Neural progenitor cell (in vitro differentiated cells): ENCODE results near the gene SPSB4. TPM values are rescaled to one million over a fixed set of nuclear protein-coding genes. Genes with fewer than 3 reads are reported as not detected.
A peak's percentile ranks its signal among the peaks of the same experiment; 100 is the strongest.

Experiments used
- DNase-seq: peaks from one replicate; pipeline ENCODE4 v3.0.0-alpha.2; 2016; ENCODE audit warnings: low spot score
- H2AFZ ChIP-seq: fragments of 200-600 bp; sonication (generic); replicated peaks from 2 replicates; pipeline ENCODE4 v1.6.1; 2016; ENCODE audit warnings: antibody characterized with exemption
- H3F3A ChIP-seq: fragments of 200-600 bp; sonication (generic); 2 replicates; pipeline ENCODE4 v1.6.1; 2016; ENCODE audit warnings: antibody characterized with exemption, low read depth
- H3K27ac ChIP-seq: fragments of 200-600 bp; sonication (generic); 2 replicates; pipeline ENCODE4 v1.5.1; 2016; ENCODE audit warnings: mild to moderate bottlenecking
- H3K27me3 ChIP-seq: fragments of 200-600 bp; sonication (generic); 2 replicates; pipeline ENCODE4 v1.6.1; 2016; ENCODE audit warnings: mild to moderate bottlenecking, moderate library complexity
- H3K36me3 ChIP-seq: fragments of 200-600 bp; sonication (generic); 2 replicates; pipeline ENCODE4 v1.5.1; 2016
- H3K4me1 ChIP-seq: fragments of 200-600 bp; sonication (generic); 2 replicates; pipeline ENCODE4 v1.6.1; 2016; ENCODE audit warnings: mixed run types
- H3K4me2 ChIP-seq: fragments of 200-600 bp; sonication (generic); 2 replicates; pipeline ENCODE4 v1.6.1; 2016
- H3K4me3 ChIP-seq: fragments of 200-600 bp; sonication (generic); 2 replicates; pipeline ENCODE4 v1.5.1; 2016
- H3K79me2 ChIP-seq: fragments of 200-600 bp; sonication (generic); 2 replicates; pipeline ENCODE4 v1.6.1; 2016; ENCODE audit warnings: low read depth
- H3K9ac ChIP-seq: fragments of 200-600 bp; sonication (generic); 2 replicates; pipeline ENCODE4 v1.6.1; 2016
- H3K9me3 ChIP-seq: fragments of 200-600 bp; sonication (generic); 2 replicates; pipeline ENCODE4 v1.5.1; 2016; ENCODE audit warnings: low read depth
- H4K20me1 ChIP-seq: fragments of 200-600 bp; sonication (generic); 2 replicates; pipeline ENCODE4 v1.6.1; 2016; ENCODE audit warnings: low read depth
- H3K27ac Mint-ChIP-seq: 3 replicates; pipeline ENCODE4 v1.8.0; 2021; ENCODE audit warnings: mixed read lengths
- H3K27me3 Mint-ChIP-seq: 2 replicates; pipeline ENCODE4 v1.8.0; 2022; ENCODE audit warnings: low read depth, mild to moderate bottlenecking, inconsistent platforms, moderate library complexity, mixed read lengths; ENCODE audit not compliant: insufficient read depth
- H3K36me3 Mint-ChIP-seq: 3 replicates; pipeline ENCODE4 v1.8.0; 2021; ENCODE audit warnings: mixed read lengths
- H3K4me1 Mint-ChIP-seq: 3 replicates; pipeline ENCODE4 v1.8.0; 2021; ENCODE audit warnings: mixed read lengths
- H3K4me3 Mint-ChIP-seq: 3 replicates; pipeline ENCODE4 v1.8.0; 2021; ENCODE audit warnings: mild to moderate bottlenecking, moderate library complexity, mixed read lengths
- H3K9me3 Mint-ChIP-seq: 3 replicates; pipeline ENCODE4 v1.8.0; 2020; ENCODE audit warnings: mixed read lengths
- CTCF ChIP-seq: fragments of 200-600 bp; sonication (generic); IDR thresholded peaks from 2 replicates; pipeline ENCODE4 v1.5.1; 2017; ENCODE audit warnings: antibody characterized with exemption, mild to moderate bottlenecking
- EZH2 ChIP-seq: fragments of 200-600 bp; sonication (generic); IDR thresholded peaks from 2 replicates; pipeline ENCODE4 v1.6.1; 2017; ENCODE audit warnings: antibody characterized with exemption, mild to moderate bottlenecking, moderate library complexity
- EZH2phosphoT487 ChIP-seq: fragments of 200-600 bp; sonication (generic); IDR thresholded peaks from 2 replicates; pipeline ENCODE4 v1.6.1; 2017; ENCODE audit warnings: antibody characterized with exemption
- total RNA-seq: library from RNA; depleted of rRNA; stranded (reverse); fragments of >200 nt; gene quantifications from 2 replicates; pipeline ENCODE4 v1.2.3, GENCODE V29; 2015; ENCODE audit warnings: low replicate concordance

SPSB4 gene
- total RNA-seq, 1 donor from 2014 or later, result 4.9 TPM

- Mint-ChIP-seq H3K9me3 (peaks cover 28% of the 10 kb centered on the region), H3K36me3 (peaks cover 30% of the 10 kb centered on the region), H3K27ac (peak overlapping the region; percentile 47), H3K4me1 (peaks cover 15% of the 10 kb centered on the region), H3K4me3 (no peak overlapping the region), H3K27me3 (peaks cover 7% of the 10 kb centered on the region)
- DNase-seq, result no peak
- Histone ChIP-seq H4K20me1 (no peaks in the 10 kb centered on the region), H3K79me2 (no peaks in the 10 kb centered on the region), H3K4me3 (no peak overlapping the region), H3K4me2 (no peak overlapping the region), H3K9ac (no peak overlapping the region), H2AFZ (no peak overlapping the region), H3F3A (no peaks in the 10 kb centered on the region), H3K27me3 (no peaks in the 10 kb centered on the region), H3K9me3 (no peaks in the 10 kb centered on the region), H3K27ac (no peak overlapping the region), H3K36me3 (no peaks in the 10 kb centered on the region), H3K4me1 (peaks cover 6% of the 10 kb centered on the region)
- TF ChIP-seq EZH2, result no peak
- TF ChIP-seq CTCF, result no peak
- no peak for TF ChIP-seq EZH2phosphoT487
Observed at GRCh38 chr3:141129541-141130011, 78.4 kb downstream of the SPSB4 start.

- Mint-ChIP-seq H3K36me3 (peaks cover 31% of the 10 kb centered on the region), H3K4me1 (peaks cover 11% of the 10 kb centered on the region), H3K4me3 (no peak overlapping the region), H3K27me3 (no peaks in the 10 kb centered on the region), H3K9me3 (peaks cover 39% of the 10 kb centered on the region), H3K27ac (no peak overlapping the region)
- Histone ChIP-seq H3K36me3 (no peaks in the 10 kb centered on the region), H3F3A (no peaks in the 10 kb centered on the region), H3K9me3 (peaks cover 9% of the 10 kb centered on the region), H3K9ac (no peak overlapping the region), H4K20me1 (no peaks in the 10 kb centered on the region), H3K27ac (no peak overlapping the region), H3K4me1 (no peaks in the 10 kb centered on the region), H2AFZ (no peak overlapping the region), H3K27me3 (no peaks in the 10 kb centered on the region), H3K4me3 (no peak overlapping the region), H3K4me2 (no peak overlapping the region), H3K79me2 (no peaks in the 10 kb centered on the region)
- DNase-seq, result no peak
- TF ChIP-seq EZH2phosphoT487 (no peak), EZH2 (no peak), CTCF (no peak)
Observed at GRCh38 chr3:141143517-141143916, 92.4 kb downstream of the SPSB4 start.

GRCh38 chr3:141146979-141147470 lies 95.9 kb downstream of the SPSB4 start:
- no peaks in the 10 kb centered on the region for H3F3A ChIP-seq
- no peak overlapping the region for H3K4me2 ChIP-seq
- no peak overlapping the region for H3K4me3 ChIP-seq
- no peaks in the 10 kb centered on the region for H4K20me1 ChIP-seq
- H3K4me1 ChIP-seq, result no peaks in the 10 kb centered on the region
- H3K36me3 ChIP-seq, result no peaks in the 10 kb centered on the region
- no peak overlapping the region for H3K27ac ChIP-seq
- H3K79me2 ChIP-seq, result no peaks in the 10 kb centered on the region
- H3K9me3 Mint-ChIP-seq, result peaks cover 15% of the 10 kb centered on the region
- H3K27me3 ChIP-seq, result no peaks in the 10 kb centered on the region
- no peak overlapping the region for H2AFZ ChIP-seq
- no peak overlapping the region for H3K27ac Mint-ChIP-seq
- DNase-seq, result no peak
- H3K9me3 ChIP-seq, result peaks cover 1% of the 10 kb centered on the region
- peaks cover 15% of the 10 kb centered on the region for H3K4me1 Mint-ChIP-seq
- peaks cover 28% of the 10 kb centered on the region for H3K36me3 Mint-ChIP-seq
- no peak overlapping the region for H3K9ac ChIP-seq
- H3K4me3 Mint-ChIP-seq, result no peak overlapping the region
- peaks cover 3% of the 10 kb centered on the region for H3K27me3 Mint-ChIP-seq
- TF ChIP-seq CTCF, result no peak
- TF ChIP-seq EZH2phosphoT487, result no peak
- TF ChIP-seq EZH2, result no peak
